CD14-positive monocyte (primary cell): ENCODE data around the gene FBN2. TPM values are rescaled to one million over a fixed set of nuclear protein-coding genes. Genes with fewer than 3 reads are reported as not detected.

Experiments used
- DNase-seq, 3 donors: peaks; one replicate each; pipeline ENCODE4 v3.0.0-alpha.2; 2011 to 2022
- H2AFZ ChIP-seq: 2 replicates; pipeline ENCODE4 v1.6.0; 2012; ENCODE audit warnings: mild to moderate bottlenecking, low read depth, low read length, inconsistent platforms; ENCODE audit not compliant: insufficient read depth, poor library complexity, severe bottlenecking
- H3K27ac ChIP-seq, 2 donors: 1 replicate in 1 of 2; 2 replicates in 1 of 2; pipeline ENCODE4 v1.5.1; 2012 to 2013; ENCODE audit warnings: low read length in 2 of 2, control low read depth in 1 of 2, inconsistent platforms in 1 of 2, low read depth in 1 of 2, mild to moderate bottlenecking in 1 of 2
- H3K27me3 ChIP-seq, 2 donors: one replicate each; pipeline versions ENCODE4 v1.6.0 to v1.6.1; 2011 to 2013; ENCODE audit warnings: low read length in 2 of 2; ENCODE audit not compliant: control insufficient read depth in 2 of 2, insufficient read depth in 2 of 2
- H3K36me3 ChIP-seq, 2 donors: replicated peaks in 1 of 2; 1 replicate in 1 of 2; 2 replicates in 1 of 2; pipeline versions ENCODE4 v1.5.1 to v1.6.1; 2012 to 2013; ENCODE audit warnings: low read length in 2 of 2, control low read depth in 1 of 2, inconsistent platforms in 1 of 2, mild to moderate bottlenecking in 1 of 2; ENCODE audit not compliant: insufficient read depth in 2 of 2, control insufficient read depth in 1 of 2
- H3K4me1 ChIP-seq, 2 donors: 1 replicate in 1 of 2; 2 replicates in 1 of 2; pipeline versions ENCODE4 v1.5.1 to v1.6.1; 2012 to 2013; ENCODE audit warnings: low read length in 2 of 2, control low read depth in 1 of 2, inconsistent platforms in 1 of 2, mild to moderate bottlenecking in 1 of 2, moderate library complexity in 1 of 2; ENCODE audit not compliant: insufficient read depth in 2 of 2, control insufficient read depth in 1 of 2
- H3K4me2 ChIP-seq: replicated peaks from 2 replicates; pipeline ENCODE3; 2012; ENCODE audit warnings: low read length, moderate library complexity, mild to moderate bottlenecking; ENCODE audit not compliant: poor library complexity, severe bottlenecking; ENCODE audit errors: extremely low read depth
- H3K4me3 ChIP-seq, 3 experiments: fragments of 200-600 bp in 1 of 3; sonication (generic) in 1 of 3; replicated peaks in 1 of 3; 1 replicate in 2 of 3; 2 replicates in 1 of 3; pipeline ENCODE4 v1.5.1; 2011 to 2013; ENCODE audit warnings: low read length in 3 of 3, mild to moderate bottlenecking in 3 of 3, control low read depth in 2 of 3, low read depth in 2 of 3, inconsistent platforms in 1 of 3, moderate library complexity in 1 of 3
- H3K79me2 ChIP-seq: 2 replicates; pipeline ENCODE4 v1.6.0; 2012; ENCODE audit warnings: mild to moderate bottlenecking, control low read depth, inconsistent platforms, low read length, moderate library complexity; ENCODE audit not compliant: insufficient read depth
- H3K9ac ChIP-seq: 2 replicates; pipeline ENCODE4 v1.6.0; 2017; ENCODE audit warnings: low read length, mild to moderate bottlenecking; ENCODE audit not compliant: insufficient read depth, poor library complexity, severe bottlenecking
- H3K9me3 ChIP-seq, 2 donors: replicated peaks in 1 of 2; 1 replicate in 1 of 2; 2 replicates in 1 of 2; pipeline versions ENCODE4 v1.5.1 to v1.6.1; 2012 to 2013; ENCODE audit warnings: low read length in 2 of 2, control low read depth in 1 of 2; ENCODE audit not compliant: control insufficient read depth in 1 of 2, insufficient read depth in 1 of 2
- H4K20me1 ChIP-seq: 2 replicates; pipeline ENCODE4 v1.6.0; 2012; ENCODE audit warnings: mild to moderate bottlenecking, low read length, control low read depth, moderate library complexity; ENCODE audit not compliant: insufficient read depth
- H3K27ac Mint-ChIP-seq, 7 donors: one replicate each; pipeline ENCODE4 v1.8.0; 2020; ENCODE audit warnings: mild to moderate bottlenecking in 7 of 7, mixed read lengths in 7 of 7, moderate library complexity in 6 of 7, inconsistent platforms in 2 of 7
- H3K27me3 Mint-ChIP-seq, 3 donors: one replicate each; pipeline ENCODE4 v1.8.0; 2021 to 2022; ENCODE audit warnings: low read depth in 3 of 3, mild to moderate bottlenecking in 3 of 3, mixed read lengths in 3 of 3, moderate library complexity in 3 of 3, inconsistent platforms in 1 of 3
- H3K36me3 Mint-ChIP-seq, 2 donors: one replicate each; pipeline ENCODE4 v1.8.0; 2020; ENCODE audit warnings: mixed read lengths in 2 of 2, inconsistent platforms in 1 of 2, mild to moderate bottlenecking in 1 of 2
- H3K4me1 Mint-ChIP-seq: one replicate; pipeline ENCODE4 v1.8.0; 2020; ENCODE audit warnings: mild to moderate bottlenecking, mixed read lengths
- H3K4me3 Mint-ChIP-seq, 2 donors: one replicate each; pipeline ENCODE4 v1.8.0; 2020; ENCODE audit warnings: mild to moderate bottlenecking in 2 of 2, mixed read lengths in 2 of 2, moderate library complexity in 1 of 2
- H3K9me3 Mint-ChIP-seq, 7 donors: one replicate each; pipeline ENCODE4 v1.8.0; 2020 to 2022; ENCODE audit warnings: mixed read lengths in 7 of 7, mild to moderate bottlenecking in 6 of 7, moderate library complexity in 6 of 7, inconsistent platforms in 2 of 7
- WGBS: methylation state at CpG from one replicate; pipeline ENCODE4 v1.1.5; 2013; ENCODE audit warnings: missing lambda C conversion rate; ENCODE audit not compliant: insufficient coverage; 5-methylcytosine and 5-hydroxymethylcytosine counted together
- intact Hi-C, 2 donors: fragments of 100-400 bp; cut with micrococcal nuclease; formaldehyde crosslinking; loops; one replicate each; pipeline versions ENCODE4 v1.15.0 to v1.15.1; 2023
- polyA plus RNA-seq, 3 donors: library from polyadenylated mRNA; depleted of rRNA in 1 of 3; unstranded in 2 of 3; stranded (reverse) in 1 of 3; fragments of 300-500 nt in 2 of 3; fragments of >200 nt in 1 of 3; fragmentation: Illumina TruSeq in 2 of 3; gene quantifications; 1 replicate in 2 of 3; 2 replicates in 1 of 3; pipeline ENCODE4 v1.2.3, GENCODE V29; 2012 to 2021
- TF ChIP-seq, protein P1 (sequence below): fragments of 200-600 bp; IDR thresholded peaks from one replicate; pipeline ENCODE4 v1.8.0; 2022; ENCODE audit warnings: antibody characterized with exemption, mild to moderate bottlenecking

Gene FBN2
- polyA plus RNA-seq, 3 donors: 0.85 to 19.3 (median 4.2) TPM

DNA sequence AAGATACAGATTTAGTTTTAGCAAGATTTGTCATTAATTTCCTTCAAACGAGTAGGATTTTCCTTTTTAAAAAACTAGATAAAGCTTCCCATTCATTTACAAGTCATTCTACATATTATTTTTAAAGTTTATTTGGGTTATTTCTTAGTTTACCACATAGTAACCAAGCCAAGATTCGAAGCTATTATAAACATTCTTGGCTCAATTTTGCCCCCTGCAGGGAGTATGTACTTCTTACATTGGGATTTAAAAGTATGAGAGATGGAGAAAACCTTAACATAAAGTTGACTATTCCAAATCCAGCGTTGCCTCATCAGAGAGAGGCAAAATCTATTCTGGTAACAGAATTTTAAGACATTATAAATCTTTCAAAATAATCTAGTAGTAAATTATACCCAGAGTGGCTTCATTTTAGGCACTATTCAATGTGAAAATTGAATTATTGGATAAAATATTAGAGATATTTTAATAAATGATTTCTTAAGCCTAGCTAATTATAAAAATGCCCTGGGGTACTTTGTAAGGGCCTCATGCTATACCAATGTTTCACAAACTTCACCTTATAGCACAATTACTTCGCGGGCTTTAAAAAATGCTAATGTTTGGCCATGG is 39.1 kb downstream of the FBN2 start:
- H3K27ac Mint-ChIP-seq: no peak overlapping the region
- Histone ChIP-seq H4K20me1 (peaks cover 23% of the 10 kb centered on the region), H3K4me2 (no peak overlapping the region), H3K36me3 (peaks cover 0 to 14% of the 10 kb centered on the region in 2 donors), H3K27me3 (no peaks in the 10 kb centered on the region), H3K4me1 (no peaks in the 10 kb centered on the region), H3K4me3 (no peak overlapping the region), H3K79me2 (peaks cover 5% of the 10 kb centered on the region), H3K27ac (no peak overlapping the region), H2AFZ (no peak overlapping the region), H3K9ac (no peak overlapping the region), H3K9me3 (peaks cover 3 to 4% of the 10 kb centered on the region in 2 donors)
- H3K4me3 Mint-ChIP-seq: no peak overlapping the region
- no CpG with 5 or more reads among the region's 5 CpGs for WGBS
- peaks cover 3 to 8% (median 6%) of the 10 kb centered on the region in 7 donors for H3K9me3 Mint-ChIP-seq
- TF ChIP-seq, protein P1, sequence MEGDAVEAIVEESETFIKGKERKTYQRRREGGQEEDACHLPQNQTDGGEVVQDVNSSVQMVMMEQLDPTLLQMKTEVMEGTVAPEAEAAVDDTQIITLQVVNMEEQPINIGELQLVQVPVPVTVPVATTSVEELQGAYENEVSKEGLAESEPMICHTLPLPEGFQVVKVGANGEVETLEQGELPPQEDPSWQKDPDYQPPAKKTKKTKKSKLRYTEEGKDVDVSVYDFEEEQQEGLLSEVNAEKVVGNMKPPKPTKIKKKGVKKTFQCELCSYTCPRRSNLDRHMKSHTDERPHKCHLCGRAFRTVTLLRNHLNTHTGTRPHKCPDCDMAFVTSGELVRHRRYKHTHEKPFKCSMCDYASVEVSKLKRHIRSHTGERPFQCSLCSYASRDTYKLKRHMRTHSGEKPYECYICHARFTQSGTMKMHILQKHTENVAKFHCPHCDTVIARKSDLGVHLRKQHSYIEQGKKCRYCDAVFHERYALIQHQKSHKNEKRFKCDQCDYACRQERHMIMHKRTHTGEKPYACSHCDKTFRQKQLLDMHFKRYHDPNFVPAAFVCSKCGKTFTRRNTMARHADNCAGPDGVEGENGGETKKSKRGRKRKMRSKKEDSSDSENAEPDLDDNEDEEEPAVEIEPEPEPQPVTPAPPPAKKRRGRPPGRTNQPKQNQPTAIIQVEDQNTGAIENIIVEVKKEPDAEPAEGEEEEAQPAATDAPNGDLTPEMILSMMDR: peak; percentile 53
- DNase-seq: peak in 2 of 3 donors; percentile 4 to 7
- no peaks in the 10 kb centered on the region for H3K4me1 Mint-ChIP-seq
- peaks cover 0 to 1% (median 0%) of the 10 kb centered on the region in 3 donors for H3K27me3 Mint-ChIP-seq
- intact Hi-C loops: loop anchor here (10.0 kb wide), 1 partner anchor 284 kb away; no protein-coding TSS in a partner anchor
- H3K36me3 Mint-ChIP-seq: peaks cover 13 to 26% of the 10 kb centered on the region in 2 donors

DNA sequence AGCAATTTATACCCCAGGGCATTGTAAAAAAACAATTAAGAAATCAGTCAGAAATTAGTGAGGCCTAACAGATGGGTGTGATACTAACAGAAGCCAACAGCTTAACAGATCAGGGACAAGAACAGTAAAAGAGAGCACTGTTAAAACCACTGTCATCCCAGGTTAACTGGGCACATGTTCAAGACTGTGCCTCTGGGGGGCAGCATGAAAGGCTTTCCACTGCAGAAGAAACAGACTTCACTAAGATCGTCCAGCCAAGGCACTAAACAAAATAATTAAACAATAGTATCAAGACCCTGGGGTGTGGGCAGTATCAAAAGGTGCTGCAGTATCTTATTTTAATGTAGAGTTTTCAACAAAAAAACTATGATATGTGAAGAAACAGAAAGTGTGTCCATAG is 43.5 kb downstream of the FBN2 start:
- peaks cover 34% of the 10 kb centered on the region for H4K20me1 ChIP-seq
- no peaks in the 10 kb centered on the region for H3K36me3 ChIP-seq
- H3K9ac ChIP-seq: no peak overlapping the region
- no peak overlapping the region for H2AFZ ChIP-seq
- Mint-ChIP-seq H3K27me3 (no peaks in the 10 kb centered on the region), H3K36me3 (peaks cover 6 to 14% of the 10 kb centered on the region in 2 donors), H3K9me3 (peaks cover 0 to 6% (median 2%) of the 10 kb centered on the region in 7 donors), H3K4me1 (peaks cover 6% of the 10 kb centered on the region), H3K4me3 (no peak overlapping the region), H3K27ac (no peak overlapping the region)
- H3K4me2 ChIP-seq: no peak overlapping the region
- H3K79me2 ChIP-seq: peaks cover 5% of the 10 kb centered on the region
- no peak overlapping the region for H3K27ac ChIP-seq
- H3K4me1 ChIP-seq: no peaks in the 10 kb centered on the region
- no peak for DNase-seq
- no CpG with 5 or more reads among the region's 1 CpG for WGBS
- H3K9me3 ChIP-seq: no peaks in the 10 kb centered on the region
- intact Hi-C loops: loop anchor here (10.0 kb wide), 1 partner anchor 280 kb away; no protein-coding TSS in a partner anchor
- no peak overlapping the region for H3K4me3 ChIP-seq
- no peaks in the 10 kb centered on the region for H3K27me3 ChIP-seq
- TF ChIP-seq, protein P1: no peak
